Activated CD8-positive, alpha-beta memory T cell treated with anti-CD3 and anti-CD28 coated beads for 24 hours (primary cell): Measurements from ENCODE around the gene C17orf100.
"Not testable (repeated sequence)": the region's sequence is repeated elsewhere in the genome, so short reads cannot be mapped to it uniquely, and the experiment has no call there.

ENCODE experiments used
- DNase-seq: peaks from one replicate; pipeline ENCODE4 v3.0.0-alpha.2; 2020

Gene C17orf100

DNA sequence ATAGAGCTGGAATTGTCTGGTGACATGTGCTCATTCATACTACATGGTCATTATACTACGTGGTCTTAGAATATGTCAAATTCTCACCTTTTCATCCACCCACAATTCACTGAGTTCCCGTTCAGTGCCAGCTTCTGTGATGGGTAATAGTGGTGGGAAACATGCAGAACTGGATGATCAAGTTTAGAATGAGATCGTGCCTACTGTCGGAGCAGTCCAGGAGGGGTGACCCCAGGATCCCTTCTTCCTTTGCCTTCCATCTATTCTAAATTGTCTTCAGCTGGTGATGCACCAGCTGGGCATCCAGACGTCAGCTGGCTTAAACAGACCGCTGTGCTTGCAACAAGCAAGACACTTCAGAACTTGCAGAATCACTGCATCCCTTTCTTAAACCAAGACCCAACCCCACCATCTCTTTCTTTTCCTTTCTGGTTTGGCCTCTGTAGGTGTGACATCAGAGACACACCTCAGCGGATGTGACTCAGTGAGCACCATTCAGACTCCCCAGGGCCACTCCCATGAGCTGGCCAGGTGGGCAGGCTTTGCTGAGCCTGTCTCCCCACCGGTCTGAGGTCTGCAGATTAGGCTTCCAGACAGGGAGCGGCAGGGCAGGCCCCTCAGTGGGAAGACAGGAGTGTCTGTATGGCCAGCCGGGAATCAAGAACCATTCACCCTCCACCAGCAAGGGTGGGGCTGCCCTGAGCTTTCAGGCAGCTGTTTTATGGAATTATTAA, 18.1 kb downstream of the C17orf100 start:
- no peak for DNase-seq

DNA sequence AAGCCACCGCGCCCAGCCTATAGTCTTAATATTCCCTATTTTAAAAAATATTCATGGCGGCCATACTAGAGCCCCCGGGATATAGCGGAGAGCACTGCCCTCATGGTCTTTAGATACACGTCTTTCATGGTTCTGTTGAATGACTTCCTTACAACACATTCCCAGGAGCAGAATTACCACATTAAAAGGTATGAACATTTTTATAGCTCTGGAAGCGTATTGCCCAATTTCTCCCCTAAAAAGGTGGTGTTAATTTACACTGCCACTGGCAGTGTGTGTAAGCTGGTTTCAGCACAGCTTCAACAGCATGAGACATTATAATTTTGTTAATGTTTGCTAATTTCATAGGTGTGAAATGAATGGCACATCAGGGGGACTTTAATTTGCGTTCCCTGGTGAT, 19.0 kb downstream of the C17orf100 start:
- no peak for DNase-seq

DNA sequence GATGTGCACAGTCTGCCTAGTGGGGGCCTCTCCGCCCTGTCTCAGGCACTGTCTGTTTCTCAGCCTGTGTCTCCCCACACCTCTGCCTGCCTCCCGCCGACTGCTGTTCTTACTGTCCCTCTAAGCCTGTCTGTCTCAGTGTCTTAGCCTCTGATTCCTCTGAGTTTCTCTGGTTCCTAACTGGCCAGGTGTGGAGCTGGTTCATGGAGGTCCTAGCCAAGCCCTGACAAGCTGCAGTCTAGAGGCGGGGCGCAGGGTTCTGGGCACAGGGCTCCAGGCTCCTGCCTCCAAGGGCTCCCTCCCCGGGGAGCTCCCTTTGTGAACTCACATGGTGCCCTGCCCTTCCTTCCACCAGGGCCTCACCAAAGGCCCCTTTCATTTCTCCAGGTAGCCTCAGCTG, 19.4 kb downstream of the C17orf100 start:
- no peak for DNase-seq

DNA sequence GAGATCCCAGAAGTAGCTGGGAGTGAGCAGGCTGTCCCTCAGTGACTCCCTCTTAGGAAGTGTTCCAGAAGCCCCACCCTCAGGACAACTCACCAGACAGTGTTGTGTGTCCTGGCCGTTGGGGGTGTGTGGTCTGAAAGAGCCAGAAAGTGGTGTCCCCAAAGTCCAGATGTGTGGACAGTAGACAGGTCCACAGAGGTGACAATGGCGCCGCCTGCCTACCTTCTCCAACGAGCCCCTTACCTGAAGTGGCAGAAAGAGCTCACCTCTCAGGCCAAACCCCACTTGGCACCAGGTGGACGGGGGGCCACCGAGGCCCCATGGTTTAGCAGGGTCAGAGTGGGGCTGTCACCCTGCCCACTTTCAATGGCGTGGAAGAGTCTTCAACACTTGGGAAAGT, 19.9 kb downstream of the C17orf100 start:
- DNase-seq, result no peak

DNA sequence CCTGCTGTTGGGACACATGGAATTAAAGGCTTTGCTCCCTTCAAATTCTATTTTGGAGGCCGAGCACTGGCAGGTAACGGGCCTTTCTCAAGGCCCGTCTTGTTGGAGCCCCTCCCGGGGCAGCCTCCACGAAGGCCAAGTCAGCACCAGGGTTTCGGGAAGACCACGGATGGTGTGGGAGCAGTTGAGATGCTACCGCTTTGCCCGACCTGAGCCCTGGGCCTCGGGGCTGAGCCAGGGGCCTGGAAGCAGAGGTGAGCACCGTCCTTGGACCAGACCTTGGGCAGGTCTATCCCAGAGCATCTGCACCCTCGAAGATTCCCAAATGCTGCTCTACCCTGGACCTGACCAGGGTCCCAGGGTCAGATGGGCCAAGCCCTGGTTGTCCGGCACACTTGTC, 23.0 kb downstream of the C17orf100 start:
- DNase-seq, result no peak

DNA sequence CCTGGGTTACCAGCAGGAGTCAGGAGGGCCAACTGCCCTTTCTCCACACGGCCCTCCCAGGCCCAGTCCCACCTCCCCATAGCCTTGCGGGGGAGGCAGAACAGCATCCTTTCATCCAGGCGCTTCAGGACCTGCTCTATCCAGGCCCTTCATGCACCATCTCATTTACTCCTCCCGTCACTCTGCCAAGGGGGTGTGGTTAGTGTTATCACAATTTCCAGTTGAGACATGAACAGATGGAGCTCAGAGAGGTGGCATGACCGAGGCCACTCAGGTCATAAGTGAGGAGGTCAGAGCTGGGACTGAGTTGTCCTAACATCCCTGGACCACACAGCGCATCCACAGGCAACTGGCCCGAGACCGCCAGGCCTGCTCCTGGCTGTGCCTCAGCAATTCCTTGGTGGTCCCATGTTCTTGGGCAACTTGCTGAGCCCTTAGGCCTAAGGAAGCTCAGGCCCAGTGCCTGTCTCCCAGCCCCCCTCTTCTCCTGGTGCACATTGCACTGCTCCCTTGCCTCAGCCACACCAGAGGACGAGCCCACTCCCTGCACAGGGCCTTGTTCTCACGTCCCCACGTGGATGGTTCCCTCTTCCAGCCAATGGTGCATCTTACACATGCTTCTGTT, 23.8 kb downstream of the C17orf100 start:
- no peak for DNase-seq

DNA sequence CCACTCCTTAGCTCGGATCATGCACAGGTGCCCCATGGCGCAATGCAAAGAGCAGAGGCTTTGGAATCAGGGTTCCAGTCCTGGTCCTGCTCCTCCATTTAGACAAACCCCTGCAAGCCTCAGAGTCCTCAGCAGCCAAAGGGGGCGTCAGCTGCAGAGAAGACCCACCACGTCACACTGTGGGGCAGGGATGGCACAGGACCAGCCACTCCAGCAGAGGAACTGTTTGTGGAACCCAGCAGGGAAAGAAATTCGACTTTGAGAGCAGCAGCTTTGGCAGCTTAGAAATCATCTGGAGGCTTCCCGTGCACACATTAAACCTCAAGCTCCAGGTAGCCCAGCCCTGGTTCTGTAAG, 25.2 kb downstream of the C17orf100 start:
- no peak for DNase-seq

DNA sequence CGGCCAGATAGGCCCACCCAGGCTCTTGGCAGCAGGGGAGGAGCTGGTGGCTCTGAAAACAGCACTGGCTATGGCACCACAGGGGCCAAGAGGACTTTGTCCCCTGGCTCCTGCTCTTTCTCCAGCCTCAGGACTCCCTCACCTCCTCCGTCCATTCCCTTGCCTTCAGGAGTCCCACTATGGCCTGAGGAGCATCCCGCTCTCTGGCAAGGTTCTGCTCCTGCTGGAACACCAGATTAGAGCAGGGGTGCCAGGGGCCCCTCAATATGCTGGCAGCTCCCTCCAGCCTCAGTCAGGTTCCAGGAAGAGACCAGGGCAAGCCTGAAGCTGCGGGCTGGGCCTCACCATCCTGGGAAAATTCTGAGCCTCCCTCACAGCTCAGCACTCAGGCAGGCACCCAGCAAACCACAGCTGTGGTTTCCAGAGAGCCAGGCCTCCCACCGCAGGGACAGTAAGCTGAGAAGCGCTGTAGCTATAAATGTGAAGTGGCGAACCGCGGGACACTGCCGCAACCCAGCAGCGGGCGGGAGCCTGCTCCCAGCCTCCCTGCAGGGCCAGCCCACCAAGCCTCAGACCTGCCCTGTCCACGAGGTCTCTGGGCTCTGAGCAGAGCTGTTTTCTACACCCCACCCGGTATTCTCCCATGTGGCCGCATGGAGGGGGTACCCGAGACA, 25.7 kb downstream of the C17orf100 start:
- no peak for DNase-seq

DNA sequence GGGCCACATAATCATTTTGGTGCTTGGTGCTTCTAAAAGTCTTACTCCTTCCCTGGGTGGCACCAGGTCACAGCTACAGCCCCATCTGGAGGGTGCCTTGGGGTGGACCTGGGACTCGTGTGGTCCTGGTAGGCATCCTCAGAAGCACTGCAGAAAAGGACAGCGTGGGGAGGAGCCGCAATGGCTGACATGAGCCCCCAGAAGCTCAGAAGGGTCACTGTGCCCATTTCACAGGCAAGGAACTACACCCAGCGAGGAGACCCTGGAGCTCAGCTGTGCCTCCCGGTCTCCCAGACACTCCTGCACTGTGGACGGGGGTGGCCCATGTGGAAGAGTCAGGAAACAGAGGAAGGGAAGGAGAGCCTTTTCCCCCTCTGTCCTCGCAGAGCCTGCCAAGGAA, 26.4 kb downstream of the C17orf100 start:
- DNase-seq, result no peak

DNA sequence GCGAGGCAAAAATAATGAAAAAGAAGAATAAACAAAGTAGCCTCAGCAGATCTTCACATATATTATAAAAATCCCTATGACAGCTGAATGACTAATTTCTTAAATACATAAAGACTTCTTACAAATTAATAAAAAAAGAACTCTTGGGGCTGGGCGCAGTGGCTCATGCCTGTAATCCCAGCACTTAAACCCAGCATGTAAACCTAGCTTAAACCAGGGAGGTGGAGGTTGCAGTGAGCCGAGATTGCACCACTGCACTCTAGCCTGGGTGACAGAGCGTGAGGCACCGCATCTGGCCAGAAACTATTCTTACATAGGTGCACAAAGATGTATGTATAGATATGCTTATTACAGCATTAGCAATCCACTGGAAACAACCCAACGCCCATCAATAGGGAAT, 27.7 kb downstream of the C17orf100 start:
- DNase-seq, result no peak

DNA sequence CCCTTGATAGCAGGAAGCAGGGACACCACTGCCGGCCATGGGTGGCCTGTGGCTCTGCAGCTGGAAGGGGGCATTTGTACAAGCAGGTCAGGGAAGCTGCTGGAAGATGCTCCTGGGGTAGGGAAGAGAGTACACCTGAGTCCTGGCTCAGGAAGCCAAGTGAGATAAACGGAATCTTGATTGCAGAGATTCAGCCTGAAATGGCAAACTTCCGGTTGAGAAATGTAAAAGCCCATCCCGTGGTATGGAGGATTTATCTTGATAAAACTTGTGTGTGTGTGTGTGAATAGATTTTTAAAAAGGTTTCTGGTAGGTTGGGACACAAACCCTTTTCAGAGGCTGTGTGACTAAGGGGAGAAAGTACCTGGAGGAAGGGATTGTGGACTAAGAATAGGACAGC, 29.6 kb downstream of the C17orf100 start:
- no peak for DNase-seq

DNA sequence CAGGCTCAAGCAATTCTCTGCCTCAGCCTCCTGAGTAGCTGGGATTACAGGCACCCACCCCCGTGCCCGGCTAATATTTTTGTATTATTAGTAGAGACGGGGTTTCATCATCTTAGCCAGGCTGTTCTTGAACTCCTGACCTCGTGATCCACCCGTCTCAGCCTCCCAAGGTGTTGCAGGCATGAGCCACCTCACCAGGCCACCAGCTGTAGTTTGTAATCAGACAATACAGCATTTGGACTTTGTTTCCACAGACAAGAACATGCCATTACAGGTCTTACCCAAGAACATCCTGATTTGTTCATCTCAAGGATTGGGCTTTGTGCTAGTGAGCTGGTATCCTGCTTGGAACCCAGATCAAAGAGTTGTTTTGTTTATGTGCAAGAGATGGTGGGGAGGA, 30.1 kb downstream of the C17orf100 start:
- no peak for DNase-seq

DNA sequence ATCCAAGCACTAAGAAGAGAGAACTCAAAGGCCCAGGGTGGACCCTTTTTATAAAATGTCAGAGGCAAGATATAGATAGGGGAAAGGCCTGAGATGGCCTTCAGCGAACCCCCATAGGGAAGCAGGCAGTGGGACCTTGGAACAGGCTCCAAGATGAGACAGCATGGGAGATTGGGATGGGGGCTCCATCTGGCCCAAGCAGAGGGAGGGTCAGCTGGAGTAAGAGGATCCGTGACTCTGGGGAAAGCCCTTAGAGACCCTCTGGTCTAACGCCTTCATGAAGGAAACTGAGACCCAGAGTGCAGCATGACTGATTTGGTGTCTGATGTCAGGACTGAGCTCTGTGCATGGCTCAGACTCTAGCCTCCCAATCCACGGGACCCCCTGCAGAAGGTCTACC, 30.8 kb downstream of the C17orf100 start:
- no peak for DNase-seq

DNA sequence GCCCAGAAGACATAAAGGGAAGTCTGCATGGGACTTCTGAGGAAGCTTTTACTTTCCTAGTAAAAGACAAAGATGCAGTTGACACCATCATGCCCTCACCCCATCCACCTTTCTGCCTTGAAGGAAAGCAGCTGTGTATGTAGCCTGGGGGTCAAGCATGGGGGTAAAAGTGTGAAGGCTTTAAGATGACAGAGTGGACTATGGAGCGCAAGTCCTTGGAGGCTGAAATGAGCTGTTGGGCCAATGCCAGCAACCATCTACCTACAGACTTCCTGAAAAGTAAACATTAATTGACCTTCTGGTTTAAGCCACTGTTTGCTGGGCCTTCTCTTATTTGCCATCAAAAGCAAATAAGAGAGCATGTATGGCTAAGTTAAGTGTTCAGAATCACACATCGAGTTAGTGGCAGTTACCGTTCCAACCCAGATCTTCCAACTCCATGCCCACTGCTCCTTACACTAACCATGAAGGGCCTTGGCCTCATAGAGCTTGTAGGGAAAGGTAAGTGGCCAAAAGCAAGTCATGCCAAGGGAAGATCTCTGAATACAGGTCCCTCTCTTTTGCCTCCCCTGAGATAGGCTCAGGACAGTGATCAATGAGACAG, 31.6 kb downstream of the C17orf100 start:
- no peak for DNase-seq

DNA sequence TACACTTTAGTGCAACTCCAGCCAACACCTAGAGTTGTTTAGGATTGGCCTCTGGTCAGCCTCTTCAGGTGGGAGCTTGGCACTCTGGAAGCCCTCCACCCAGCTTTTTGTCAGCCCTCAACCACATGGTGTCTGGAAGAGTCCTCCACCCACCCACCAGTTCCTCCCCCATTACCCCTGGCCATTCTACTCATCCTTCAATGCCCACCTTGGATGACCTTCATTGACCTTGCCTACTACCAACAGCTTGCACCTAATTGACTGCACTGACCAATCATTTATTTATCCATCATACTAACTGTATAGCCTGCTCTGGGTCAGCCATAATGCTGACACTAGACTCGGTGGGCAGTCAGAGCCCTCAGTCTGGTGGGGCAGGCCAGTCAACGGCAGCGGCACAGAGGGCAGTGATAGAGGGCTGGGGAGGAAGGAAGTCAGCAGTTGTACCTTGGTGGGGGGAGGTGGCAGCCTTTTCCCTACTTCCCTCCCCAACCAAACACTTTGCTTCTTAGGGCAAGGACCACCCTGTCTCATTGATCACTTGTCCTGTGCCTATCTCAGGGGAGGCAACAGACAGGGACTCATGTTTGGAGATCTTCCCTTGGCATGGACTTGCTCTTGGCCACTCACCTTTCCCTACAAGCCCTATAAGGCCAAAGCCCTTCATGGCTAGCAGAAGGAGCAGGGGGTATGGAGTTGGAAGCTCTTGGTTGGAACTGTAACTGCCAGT, 32.3 kb downstream of the C17orf100 start:
- DNase-seq, result no peak

DNA sequence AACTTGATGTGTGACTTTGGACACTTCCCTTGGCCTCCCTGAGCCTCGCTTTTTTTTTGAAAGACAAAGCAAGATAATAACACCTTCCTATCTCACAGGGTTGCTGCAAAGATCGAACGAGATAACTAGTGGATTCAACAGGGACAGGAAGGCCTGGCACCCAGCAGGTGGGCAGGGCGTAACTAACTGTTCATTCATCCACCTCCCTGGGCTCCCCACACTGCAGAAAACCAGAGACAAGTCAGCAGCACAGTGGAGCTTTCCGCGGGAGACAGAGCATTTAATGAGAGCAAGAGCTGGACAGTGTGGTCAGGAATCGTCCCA, 32.9 kb downstream of the C17orf100 start:
- DNase-seq, result no peak

DNA sequence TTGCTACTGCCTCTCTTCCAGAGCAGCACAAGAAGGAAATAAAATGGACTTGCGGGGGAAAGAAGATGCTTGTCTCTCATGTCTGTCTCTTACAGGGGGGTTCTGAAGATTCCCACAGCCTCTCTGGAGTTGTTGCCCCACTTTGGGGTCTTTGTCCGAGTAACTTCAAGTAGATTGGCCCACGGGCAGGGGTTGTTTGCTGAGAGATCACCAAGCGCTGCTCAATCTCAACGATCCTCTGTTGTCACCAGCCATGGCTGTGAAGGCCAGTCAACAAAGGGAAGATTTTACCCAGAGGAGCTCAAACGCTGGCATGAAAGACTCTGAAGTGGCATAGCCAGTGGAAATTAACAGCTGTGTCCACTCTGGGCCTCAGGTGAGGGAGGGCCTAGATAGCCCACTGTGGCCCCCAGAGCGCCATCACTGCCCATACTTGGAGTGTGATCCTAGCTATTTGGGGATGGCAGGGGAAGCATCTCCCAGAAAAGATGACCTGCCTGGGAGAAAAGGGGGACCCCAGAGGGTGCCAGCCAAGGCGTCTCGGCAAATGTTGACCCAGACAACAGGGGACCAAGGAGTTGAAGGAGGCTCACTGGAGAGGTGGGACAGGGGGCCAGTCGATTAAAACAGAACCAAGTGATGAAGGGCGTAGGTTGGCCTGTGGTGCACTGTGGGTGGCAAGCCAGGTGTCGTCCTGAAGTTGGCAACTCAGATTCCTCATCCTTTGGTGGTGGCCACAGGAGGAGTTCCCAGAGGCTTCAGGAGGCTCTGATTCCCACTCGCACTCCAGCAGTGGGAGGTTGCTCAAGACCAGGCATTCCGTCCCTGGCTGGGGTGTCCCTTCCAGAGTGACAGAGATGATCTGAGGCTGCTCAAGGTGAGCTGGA, 33.6 kb downstream of the C17orf100 start:
- DNase-seq, result no peak

DNA sequence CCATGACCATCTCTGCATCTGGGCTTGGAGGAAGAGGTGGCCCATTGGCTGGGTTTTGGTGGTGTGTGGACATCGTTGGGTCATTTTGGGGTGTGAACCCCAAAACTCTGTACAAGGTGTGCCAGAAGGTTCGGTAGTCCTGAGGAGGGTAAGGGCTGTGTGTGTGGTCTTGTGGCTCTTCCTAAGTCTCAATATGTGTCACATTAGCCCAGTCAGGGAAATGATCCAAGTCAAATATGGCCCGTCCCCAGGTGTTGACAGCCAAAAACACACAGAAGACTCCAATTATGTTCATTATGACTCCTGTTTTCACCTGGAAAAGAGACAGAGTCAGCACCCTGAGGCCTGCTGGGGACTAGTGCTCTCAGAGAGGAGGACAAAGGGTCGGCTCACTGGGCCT, 34.5 kb downstream of the C17orf100 start:
- no peak for DNase-seq

DNA sequence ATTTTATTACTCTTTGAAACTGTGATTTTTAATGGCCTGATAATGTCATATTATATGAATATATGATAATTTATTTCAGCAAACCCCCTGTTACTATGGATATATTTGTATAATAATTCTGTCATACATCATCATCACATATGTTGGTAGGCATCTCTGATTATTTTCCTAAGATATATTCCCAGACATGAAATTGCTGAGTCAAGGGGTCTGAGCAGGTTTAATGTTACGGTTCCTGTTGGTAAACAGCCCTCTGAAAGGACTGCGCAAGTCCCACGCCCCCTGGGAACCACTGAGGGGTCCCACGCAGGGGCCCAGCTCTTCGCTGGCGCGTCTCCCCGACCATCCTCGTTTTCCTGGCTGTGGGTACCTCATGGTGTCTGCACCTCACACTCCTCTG, 37.4 kb downstream of the C17orf100 start:
- no peak for DNase-seq

DNA sequence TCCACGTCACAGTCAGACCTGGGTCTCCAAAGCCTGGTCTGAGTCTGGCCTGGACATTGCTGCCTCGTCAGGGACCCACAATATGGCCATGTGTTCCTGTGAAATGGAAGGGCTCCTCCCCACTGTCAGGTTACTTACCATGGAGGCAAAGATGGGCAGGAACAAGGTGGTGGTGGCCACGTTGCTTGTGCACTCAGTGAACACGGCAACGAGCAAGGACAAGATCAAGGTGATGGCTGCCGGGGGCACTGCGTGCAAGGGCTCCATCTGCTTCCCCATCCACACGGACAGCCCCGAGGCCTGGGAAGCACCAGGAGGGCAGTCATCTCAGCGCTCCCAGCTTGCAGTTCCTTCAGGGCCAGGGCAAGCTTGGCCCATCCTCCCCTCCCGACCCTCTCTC, 39.1 kb downstream of the C17orf100 start:
- no peak for DNase-seq

DNA sequence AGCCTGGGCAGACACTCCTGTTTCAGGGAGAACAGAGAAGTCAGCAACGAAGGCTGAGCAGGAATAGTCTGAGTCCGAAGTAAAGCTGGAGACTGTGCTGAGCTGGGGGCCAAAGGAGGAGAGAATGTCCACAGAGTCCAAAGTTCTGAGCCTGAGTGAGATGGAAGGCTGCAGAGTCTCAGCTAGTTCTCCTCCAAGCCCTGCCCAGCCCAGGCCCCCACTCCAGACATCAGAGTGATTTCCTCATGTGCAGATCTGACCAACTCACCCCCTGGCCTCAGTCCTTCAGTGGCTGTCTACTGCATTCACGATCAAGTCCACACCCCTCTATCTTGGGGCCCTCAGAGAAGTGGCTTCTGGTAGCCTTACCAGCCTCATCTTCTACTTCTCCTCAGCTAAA, 40.0 kb downstream of the C17orf100 start:
- no peak for DNase-seq

DNA sequence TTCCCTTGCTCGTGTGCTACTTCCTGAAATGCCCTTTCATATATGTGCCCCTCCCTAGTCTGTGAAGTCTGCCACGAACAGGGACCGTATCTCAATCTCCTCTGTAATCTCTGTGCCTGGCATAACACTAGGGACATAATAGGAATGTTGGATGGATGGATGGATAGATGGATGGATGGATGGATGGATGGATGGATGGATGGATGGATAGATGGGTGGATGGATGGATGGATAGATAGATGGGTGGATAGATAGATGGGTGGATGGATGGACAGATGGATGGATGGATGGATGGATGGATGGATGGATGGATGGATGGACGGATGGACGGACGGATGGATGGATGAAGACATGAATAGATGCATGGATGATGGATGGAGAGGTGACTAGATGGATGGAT, 40.4 kb downstream of the C17orf100 start:
- not testable (repeated sequence) for DNase-seq

DNA sequence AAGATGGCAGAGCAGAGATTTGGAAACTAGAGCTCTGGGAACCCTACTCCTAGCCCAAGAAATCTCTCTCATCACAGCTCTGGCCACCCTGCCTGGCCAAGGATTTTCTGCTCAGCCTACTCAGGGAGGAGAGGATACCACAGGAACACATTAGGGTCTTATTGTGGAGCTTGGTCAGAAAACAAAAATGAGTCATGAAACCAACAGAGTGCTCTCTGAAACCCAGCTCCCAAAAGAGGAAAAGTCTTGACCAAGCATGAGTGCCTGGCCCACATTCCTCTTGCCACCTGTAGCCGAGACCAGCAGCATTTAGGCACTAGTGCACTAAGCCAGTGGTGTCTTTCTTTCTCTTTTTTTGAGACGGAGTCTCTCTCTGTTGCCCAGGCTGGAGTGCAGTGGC, 43.5 kb downstream of the C17orf100 start:
- no peak for DNase-seq
